Right renal pelvis (tissue), 4 donors: Measurements from ENCODE around the gene CSTF3. TPM values are rescaled to one million over a fixed set of nuclear protein-coding genes. Genes with fewer than 3 reads are reported as not detected.
"Not testable (repeated sequence)": the region's sequence is repeated elsewhere in the genome, so short reads cannot be mapped to it uniquely, and the experiment has no call there.

ENCODE experiments used
- DNase-seq, 4 donors: peaks; one replicate each; pipeline ENCODE4 v3.0.0-alpha.2; 2013; ENCODE audit warnings: low read depth in 4 of 4, low spot score in 3 of 4, missing footprints in 1 of 4
- polyA plus RNA-seq, 4 donors: library from polyadenylated mRNA; unstranded; fragments of 120-200 nt; gene quantifications; one replicate each; pipeline ENCODE4 v1.2.1, GENCODE V29; 2013; ENCODE audit not compliant: insufficient read length in 4 of 4

The CSTF3 gene
- 10 to 100 TPM; 58.4 to 68.0 (median 59.0) TPM for polyA plus RNA-seq

- DNase-seq, result peak; percentile 99 to 100 (median 100)
These were observed at the start of gene CSTF3 for GRCh38 chr11:33161120-33162005. CSTF3 (minus strand) TSS chr11:33161480; CDS start chr11:33161325, 155 bp downstream.

- no peak for DNase-seq
These were observed 46.9 kb upstream of the CSTF3 start for GRCh38 chr11:33208150-33208549.

- DNase-seq, result no peak
These were observed 46.2 kb upstream of the CSTF3 start for GRCh38 chr11:33207408-33207985.

GRCh38 chr11:33197915-33198727 lies 36.8 kb upstream of the CSTF3 start:
- DNase-seq, result no peak

GRCh38 chr11:33195462-33196173 lies 34.3 kb upstream of the CSTF3 start:
- DNase-seq, result no peak

- DNase-seq, result no peak
These were observed 33.2 kb upstream of the CSTF3 start for GRCh38 chr11:33194455-33194854.

- no peak for DNase-seq
These were observed 30.2 kb upstream of the CSTF3 start for GRCh38 chr11:33191467-33191866.

GRCh38 chr11:33187998-33188722 lies 26.9 kb upstream of the CSTF3 start:
- no peak for DNase-seq

GRCh38 chr11:33185756-33186155 lies 24.5 kb upstream of the CSTF3 start:
- DNase-seq, result no peak

- no peak for DNase-seq
These were observed 21.1 kb upstream of the CSTF3 start for GRCh38 chr11:33182246-33182878.

GRCh38 chr11:33179348-33179803 lies 18.1 kb upstream of the CSTF3 start:
- DNase-seq, result no peak

GRCh38 chr11:33178443-33179180 lies 17.3 kb upstream of the CSTF3 start:
- DNase-seq, result no peak

GRCh38 chr11:33177676-33178336 lies 16.5 kb upstream of the CSTF3 start:
- DNase-seq, result no peak

GRCh38 chr11:33176760-33177159 lies 15.5 kb upstream of the CSTF3 start:
- DNase-seq, result not testable (repeated sequence)

- no peak for DNase-seq
These were observed 11.7 kb upstream of the CSTF3 start for GRCh38 chr11:33172996-33173395.

- no peak for DNase-seq
These were observed 11.1 kb upstream of the CSTF3 start for GRCh38 chr11:33172345-33172744.

GRCh38 chr11:33171251-33171650 lies 10.0 kb upstream of the CSTF3 start:
- no peak for DNase-seq

GRCh38 chr11:33168709-33169200 lies 7.5 kb upstream of the CSTF3 start:
- no peak for DNase-seq
